SH-SY5Y (cell line): ENCODE measurements around the gene OSBPL1A.

ENCODE experiments used
- GATA2 ChIP-seq: IDR thresholded peaks from 2 replicates; pipeline ENCODE4 v1.6.1; 2011; ENCODE audit warnings: mild to moderate bottlenecking, low read depth, low read length
- GATA3 ChIP-seq: IDR thresholded peaks from 2 replicates; pipeline ENCODE4 v1.6.1; 2011; ENCODE audit warnings: low read depth, mild to moderate bottlenecking, low read length, moderate library complexity

DNA sequence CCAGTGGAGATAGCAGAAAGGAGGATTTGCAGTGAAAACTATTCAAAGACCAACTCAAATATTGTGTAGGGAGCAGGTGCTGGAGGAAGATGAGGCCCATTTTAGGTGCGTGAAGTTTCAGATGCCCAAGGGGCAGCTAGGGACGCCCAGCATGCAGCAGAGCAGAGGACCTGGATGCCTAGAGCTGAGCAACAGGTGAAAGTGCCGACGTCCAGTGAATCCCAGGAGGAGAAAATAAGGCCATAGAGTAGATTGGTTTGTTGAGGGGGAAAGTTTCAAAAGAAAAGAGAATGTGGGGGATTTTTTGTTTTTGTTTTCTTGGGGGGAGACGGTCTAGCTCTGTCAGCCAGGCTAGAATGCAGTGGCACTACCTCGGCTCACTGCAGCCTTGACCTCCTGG lies 53.1 kb downstream of the OSBPL1A start:
- TF ChIP-seq GATA2 = no peak
- no peak for TF ChIP-seq GATA3
